Spleen (tissue), 11 donors: Measurements from ENCODE around the gene NCAPG2. TPM values are rescaled to one million over a fixed set of nuclear protein-coding genes. Genes with fewer than 3 reads are reported as not detected.

Experiments used
- DNase-seq: peaks from one replicate; pipeline ENCODE4 v3.0.0-alpha.2; 2020
- H3K27ac ChIP-seq, 8 donors: fragments of 200-600 bp; sonication (generic) in 7 of 8; 1 replicate in 4 of 8; 2 replicates in 4 of 8; pipeline versions ENCODE4 v1.5.0 to v1.8.0; 2016 to 2021; ENCODE audit warnings: inconsistent platforms in 4 of 8, mild to moderate bottlenecking in 4 of 8, moderate library complexity in 1 of 8
- H3K27me3 ChIP-seq, 7 donors: fragments of 200-600 bp; sonication (generic) in 6 of 7; replicated peaks in 1 of 7; 1 replicate in 4 of 7; 2 replicates in 3 of 7; pipeline versions ENCODE4 v1.5.0 to v1.8.0; 2016 to 2021; ENCODE audit warnings: inconsistent platforms in 3 of 7, mild to moderate bottlenecking in 1 of 7
- H3K36me3 ChIP-seq, 6 donors: fragments of 200-600 bp; sonication (generic) in 5 of 6; 1 replicate in 4 of 6; 2 replicates in 2 of 6; pipeline versions ENCODE4 v1.5.0 to v1.8.0; 2016 to 2021; ENCODE audit warnings: inconsistent platforms in 2 of 6
- H3K4me1 ChIP-seq, 6 donors: fragments of 200-600 bp; sonication (generic) in 5 of 6; 1 replicate in 3 of 6; 2 replicates in 3 of 6; pipeline versions ENCODE4 v1.5.0 to v1.8.0; 2016 to 2021; ENCODE audit warnings: inconsistent platforms in 3 of 6
- H3K4me3 ChIP-seq, 8 donors: fragments of 200-600 bp; sonication (generic) in 7 of 8; 1 replicate in 4 of 8; 2 replicates in 4 of 8; pipeline versions ENCODE4 v1.5.0 to v1.8.0; 2016 to 2021; ENCODE audit warnings: inconsistent platforms in 4 of 8, mild to moderate bottlenecking in 4 of 8, moderate library complexity in 2 of 8
- H3K9me3 ChIP-seq, 8 donors: fragments of 200-600 bp; sonication (generic) in 7 of 8; 1 replicate in 4 of 8; 2 replicates in 4 of 8; pipeline versions ENCODE4 v1.5.0 to v1.8.0; 2016 to 2021; ENCODE audit warnings: inconsistent platforms in 4 of 8
- CTCF ChIP-seq, 11 experiments: fragments of 200-600 bp in 7 of 11; fragments of 450-650 bp in 4 of 11; sonication (generic) in 4 of 11; IDR thresholded peaks in 8 of 11; conservative IDR thresholded peaks in 3 of 11; 1 replicate in 7 of 11; 2 replicates in 4 of 11; pipeline versions ENCODE4 v1.4.0 to v1.8.0; 2016 to 2021; ENCODE audit warnings: antibody characterized with exemption in 11 of 11, inconsistent platforms in 4 of 11, mild to moderate bottlenecking in 1 of 11
- POLR2A ChIP-seq, 3 donors: fragments of 450-650 bp; IDR thresholded peaks; one replicate each; pipeline ENCODE4 v1.5.1; 2017; ENCODE audit warnings: antibody characterized with exemption in 3 of 3, mild to moderate bottlenecking in 1 of 3
- POLR2AphosphoS5 ChIP-seq, 3 donors: sonication (generic); formaldehyde crosslinking; IDR thresholded peaks; one replicate each; pipeline ENCODE4 v1.5.1; 2017; ENCODE audit warnings: antibody characterized with exemption in 3 of 3
- WGBS, 5 donors: extraction: QIAGEN DNeasy Blood & Tissue Kit in 3 of 5; methylation state at CpG; one replicate each; pipeline versions ENCODE4 v1.1.5 to v1.1.7; 2013 to 2018; 5-methylcytosine and 5-hydroxymethylcytosine counted together
- intact Hi-C: fragments of 100-400 bp; cut with DNase I; formaldehyde crosslinking; loops from one replicate; pipeline ENCODE4 v1.15.0; 2023; ENCODE audit warnings: low total_unique reads
- polyA plus RNA-seq, 3 donors: library from polyadenylated mRNA; stranded (reverse); fragments of 200-250 nt; gene quantifications; one replicate each; pipeline ENCODE4 v1.2.1, GENCODE V29; 2013
- total RNA-seq, 7 donors: library from RNA; depleted of rRNA in 3 of 7; stranded (reverse); fragments of >200 nt in 3 of 7; fragmentation: NEBNext Ultra II Directional in 4 of 7; extraction: Animal tissue kit (Norgen Biotek cat#: 25700) in 4 of 7; gene quantifications; one replicate each; pipeline versions ENCODE4 v1.1.0 to v1.2.1, GENCODE V29; 2016 to 2021
- donor health status: healthy with polysubstance abuse.
- donor health status: DM: no; HTN: no; CAD: no; lungs with moderate emphysema.
- donor health status: DM: no; HTN: no; CAD: no.
- donor health status: Bipolar disorder and iron deficiency.
- donor health status: healthy.
- donor health status: DM: no; HTN: no; CAD: no.
- donor health status: DM: yes; HTN: yes; CAD: no.

Gene NCAPG2
- total and polyA plus RNA-seq, 10 donors: 2.2 to 18.0 (median 10.8) TPM

- H3K4me3 ChIP-seq: no peak overlapping the region
- WGBS, 5 donors: 89 to 97% (median 95%) methylated on average over 4 of the region's 4 CpGs
- H3K27ac ChIP-seq: no peak overlapping the region
- no peak for TF ChIP-seq CTCF (IDR thresholded peaks at IDR 0.05 in 8 of 11, conservative IDR thresholded peaks at IDR 0.05 in 3 of 11)
- TF ChIP-seq POLR2AphosphoS5 (IDR thresholded peaks at IDR 0.05): no peak
- no peak for TF ChIP-seq POLR2A (IDR thresholded peaks at IDR 0.05)
- DNase-seq: no peak
- H3K9me3 ChIP-seq: no peaks in the 10 kb centered on the region
- no peaks in the 10 kb centered on the region for H3K4me1 ChIP-seq
- peaks cover 0 to 6% (median 0%) of the 10 kb centered on the region in 6 donors for H3K36me3 ChIP-seq
- intact Hi-C loops: no loop called here
- H3K27me3 ChIP-seq: no peaks in the 10 kb centered on the region
Observed at GRCh38 chr7:158612546-158612945, 92.1 kb downstream of the NCAPG2 start.

DNA sequence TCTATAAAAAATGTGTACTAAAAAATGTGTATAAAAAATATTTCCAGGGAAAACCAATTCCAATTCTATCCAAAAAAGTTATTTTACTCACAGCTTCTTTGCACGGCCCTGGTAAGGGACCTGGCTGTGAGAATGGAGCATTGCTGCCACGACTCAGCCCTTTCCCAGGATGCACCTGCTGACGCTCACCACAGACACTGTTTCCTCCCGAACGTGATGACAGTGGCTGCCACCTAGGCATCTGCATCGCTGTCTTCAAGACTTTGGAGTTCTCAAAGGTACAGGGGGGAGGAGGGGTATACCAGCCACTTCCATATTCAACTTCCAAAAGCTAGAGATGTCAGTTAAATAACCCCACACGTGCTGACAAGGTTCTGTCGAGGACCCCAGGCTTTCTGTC is 93.1 kb downstream of the NCAPG2 start:
- H3K9me3 ChIP-seq: no peaks in the 10 kb centered on the region
- no peak for DNase-seq
- no peaks in the 10 kb centered on the region for H3K27me3 ChIP-seq
- no peak overlapping the region for H3K4me3 ChIP-seq
- WGBS, 5 donors: 32 to 58% (median 54%) methylated on average over 8 of the region's 8 CpGs
- intact Hi-C loops: no loop called here
- H3K4me1 ChIP-seq: no peaks in the 10 kb centered on the region
- no peak overlapping the region for H3K27ac ChIP-seq
- H3K36me3 ChIP-seq: peaks cover 0 to 16% (median 0%) of the 10 kb centered on the region in 6 donors
- no peak for TF ChIP-seq CTCF (IDR thresholded peaks at IDR 0.05 in 8 of 11, conservative IDR thresholded peaks at IDR 0.05 in 3 of 11)
- TF ChIP-seq POLR2A (IDR thresholded peaks at IDR 0.05): no peak
- no peak for TF ChIP-seq POLR2AphosphoS5 (IDR thresholded peaks at IDR 0.05)

DNA sequence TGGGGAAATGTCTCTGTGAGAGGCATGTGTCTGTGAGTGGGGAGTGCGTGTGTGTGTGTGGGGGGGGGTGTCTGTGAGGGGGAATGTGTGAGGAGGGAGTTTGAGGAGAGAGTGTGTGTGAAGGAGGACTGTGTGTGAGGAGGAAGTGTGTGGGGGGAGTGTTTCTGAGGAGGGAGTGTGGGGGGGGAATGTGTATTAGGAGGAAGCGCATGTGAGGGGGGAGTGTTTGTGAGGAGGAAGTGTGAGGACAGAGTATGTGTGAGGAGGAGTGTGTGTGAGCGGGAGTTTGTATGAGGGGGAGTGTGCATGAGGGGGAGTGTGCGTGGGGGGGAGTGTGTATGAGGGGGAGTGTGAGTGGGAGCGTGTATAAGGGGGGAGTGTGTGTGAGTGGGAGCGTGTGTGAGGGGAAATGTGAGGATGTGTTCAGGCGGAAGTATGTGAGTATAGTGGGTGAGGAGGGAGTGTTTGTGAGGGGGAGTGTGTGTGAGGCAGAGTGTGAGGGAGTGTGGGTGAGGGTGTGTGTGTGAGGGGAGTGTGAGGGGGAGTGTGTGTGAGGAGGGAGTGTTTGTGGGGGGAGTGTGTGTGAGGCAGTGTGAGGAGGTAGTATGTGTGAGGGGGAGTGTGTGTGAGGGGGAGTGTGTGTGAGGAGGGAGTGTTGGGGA is 95.2 kb downstream of the NCAPG2 start:
- WGBS, 5 donors: 70 to 81% (median 72%) methylated on average over 7 of the region's 7 CpGs
- TF ChIP-seq CTCF (IDR thresholded peaks at IDR 0.05 in 8 of 11, conservative IDR thresholded peaks at IDR 0.05 in 3 of 11) (no peak), POLR2AphosphoS5 (IDR thresholded peaks at IDR 0.05) (no peak), POLR2A (IDR thresholded peaks at IDR 0.05) (no peak)
- Histone ChIP-seq H3K4me1 (no peaks in the 10 kb centered on the region), H3K27ac (no peak overlapping the region), H3K4me3 (no peak overlapping the region), H3K36me3 (peaks cover 0 to 20% (median 0%) of the 10 kb centered on the region in 6 donors), H3K27me3 (no peaks in the 10 kb centered on the region), H3K9me3 (no peaks in the 10 kb centered on the region)
- no peak for DNase-seq
- intact Hi-C loops: no loop called here

- TF ChIP-seq POLR2AphosphoS5 (IDR thresholded peaks at IDR 0.05) (no peak), CTCF (IDR thresholded peaks at IDR 0.05 in 8 of 11, conservative IDR thresholded peaks at IDR 0.05 in 3 of 11) (no peak), POLR2A (IDR thresholded peaks at IDR 0.05) (no peak)
- H3K27me3 ChIP-seq: peaks cover 0 to 4% (median 0%) of the 10 kb centered on the region in 7 donors
- H3K36me3 ChIP-seq: peaks cover 0 to 20% (median 0%) of the 10 kb centered on the region in 6 donors
- H3K4me1 ChIP-seq: peaks cover 0 to 4% (median 0%) of the 10 kb centered on the region in 6 donors
- no peak overlapping the region for H3K27ac ChIP-seq
- DNase-seq: no peak
- H3K9me3 ChIP-seq: no peaks in the 10 kb centered on the region
- WGBS, 5 donors: 77 to 89% (median 84%) methylated on average over 6 of the region's 6 CpGs
- H3K4me3 ChIP-seq: no peak overlapping the region
- intact Hi-C loops: no loop called here
Observed at GRCh38 chr7:158607563-158607962, 97.0 kb downstream of the NCAPG2 start.
